ENCODE results near the gene RBKS. TPM values are rescaled to one million over a fixed set of nuclear protein-coding genes. Genes with fewer than 3 reads are reported as not detected.

Gene RBKS
- total RNA-seq, 1 donor from 2014 or later, result 0.79 TPM

DNA sequence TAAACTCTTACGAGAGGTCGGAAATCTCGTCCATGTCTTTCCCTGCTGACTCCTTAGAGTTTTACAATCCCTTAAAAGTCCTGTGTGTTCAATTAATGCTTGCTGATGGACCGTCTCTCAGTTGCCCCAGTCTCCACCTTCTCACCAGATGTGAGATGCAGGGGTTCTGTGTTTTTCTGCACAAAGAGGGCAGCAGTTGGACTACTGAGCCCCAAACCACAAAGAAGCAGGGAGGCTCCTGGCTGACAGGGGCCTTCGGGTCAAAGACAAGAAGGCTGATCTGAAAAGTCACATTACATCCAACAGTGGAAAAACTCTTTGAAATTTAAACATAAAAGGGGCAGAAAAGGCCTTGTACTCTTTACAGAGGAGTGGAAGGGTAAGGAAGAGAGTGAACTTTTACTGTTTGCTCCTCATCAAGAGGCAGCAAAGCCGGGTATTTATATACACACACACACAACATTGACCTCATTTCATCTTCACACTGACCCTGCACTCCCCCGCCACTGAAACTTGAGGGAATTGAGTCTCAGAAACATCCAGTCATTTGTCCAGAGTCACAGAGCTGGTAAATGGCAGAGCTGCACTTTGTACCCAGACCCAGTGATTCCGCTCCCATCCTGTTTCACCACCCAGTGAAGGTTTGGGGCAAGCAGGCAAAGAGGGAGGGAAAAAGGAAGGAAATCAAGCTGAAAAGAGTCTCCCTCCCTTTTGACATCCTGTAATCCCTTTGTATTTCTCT is 94.9 kb downstream of the RBKS start:
- no peaks in the 10 kb centered on the region for H3K36me3 ChIP-seq (ENCODE audit: control insufficient read depth, insufficient read depth, low read length)
- TF ChIP-seq, protein P1, sequence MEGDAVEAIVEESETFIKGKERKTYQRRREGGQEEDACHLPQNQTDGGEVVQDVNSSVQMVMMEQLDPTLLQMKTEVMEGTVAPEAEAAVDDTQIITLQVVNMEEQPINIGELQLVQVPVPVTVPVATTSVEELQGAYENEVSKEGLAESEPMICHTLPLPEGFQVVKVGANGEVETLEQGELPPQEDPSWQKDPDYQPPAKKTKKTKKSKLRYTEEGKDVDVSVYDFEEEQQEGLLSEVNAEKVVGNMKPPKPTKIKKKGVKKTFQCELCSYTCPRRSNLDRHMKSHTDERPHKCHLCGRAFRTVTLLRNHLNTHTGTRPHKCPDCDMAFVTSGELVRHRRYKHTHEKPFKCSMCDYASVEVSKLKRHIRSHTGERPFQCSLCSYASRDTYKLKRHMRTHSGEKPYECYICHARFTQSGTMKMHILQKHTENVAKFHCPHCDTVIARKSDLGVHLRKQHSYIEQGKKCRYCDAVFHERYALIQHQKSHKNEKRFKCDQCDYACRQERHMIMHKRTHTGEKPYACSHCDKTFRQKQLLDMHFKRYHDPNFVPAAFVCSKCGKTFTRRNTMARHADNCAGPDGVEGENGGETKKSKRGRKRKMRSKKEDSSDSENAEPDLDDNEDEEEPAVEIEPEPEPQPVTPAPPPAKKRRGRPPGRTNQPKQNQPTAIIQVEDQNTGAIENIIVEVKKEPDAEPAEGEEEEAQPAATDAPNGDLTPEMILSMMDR (IDR thresholded peaks at IDR 0.05; ENCODE audit: insufficient read depth, low read length, severe bottlenecking), result no peak
- FAIRE-seq (no peak), DNase-seq (ENCODE audit: low read depth) (no peak)
- H3K4me3 ChIP-seq (ENCODE audit: low read depth, low read length), result no peak overlapping the region
- H3K27me3 ChIP-seq (ENCODE audit: control insufficient read depth, insufficient read depth, low read length), result no peaks in the 10 kb centered on the region

DNA sequence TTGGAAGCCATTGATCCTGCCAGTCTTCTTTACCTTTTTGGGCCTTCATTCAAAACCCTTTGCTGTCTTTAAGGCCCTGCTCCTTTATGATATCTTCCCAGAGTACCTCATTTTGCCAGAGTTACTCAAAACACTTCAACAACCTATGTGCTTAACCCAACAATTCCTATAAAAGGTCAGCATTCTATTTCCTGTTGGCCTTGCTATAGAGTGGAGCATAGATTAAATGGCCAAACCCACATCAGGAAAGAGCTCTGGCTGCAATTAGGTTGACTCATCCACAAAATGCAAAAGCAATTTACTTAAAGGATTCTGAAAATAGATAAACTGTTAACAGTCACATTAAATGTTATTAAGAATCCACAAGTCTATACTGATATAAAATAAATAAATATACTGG is 97.4 kb downstream of the RBKS start:
- FAIRE-seq (no peak), DNase-seq (ENCODE audit: low read depth) (peak; percentile 47)
- no peak overlapping the region for H3K4me3 ChIP-seq (ENCODE audit: low read depth, low read length)
- H3K36me3 ChIP-seq (ENCODE audit: control insufficient read depth, insufficient read depth, low read length), result no peaks in the 10 kb centered on the region
- H3K27me3 ChIP-seq (ENCODE audit: control insufficient read depth, insufficient read depth, low read length), result no peaks in the 10 kb centered on the region
- TF ChIP-seq, protein P1 (IDR thresholded peaks at IDR 0.05; ENCODE audit: insufficient read depth, low read length, severe bottlenecking), result no peak

DNA sequence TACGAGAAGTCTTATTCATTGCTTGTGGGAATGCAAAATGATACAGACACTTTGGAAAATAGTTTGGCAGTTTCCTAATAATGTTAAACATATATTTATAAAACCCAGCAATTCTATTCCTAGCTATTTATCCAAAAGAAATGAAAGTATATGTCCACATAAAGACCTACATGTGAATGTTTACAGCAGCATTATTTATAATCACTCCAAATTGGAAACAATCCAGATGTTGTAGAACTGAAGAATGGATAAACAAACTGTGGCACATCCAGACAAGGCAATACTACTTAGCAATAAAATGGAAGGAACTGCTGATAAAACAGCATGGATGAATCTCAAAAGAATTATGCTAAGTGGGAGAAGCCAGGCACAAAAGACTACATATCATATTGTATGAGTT is 99.4 kb downstream of the RBKS start:
- TF ChIP-seq, protein P1 (IDR thresholded peaks at IDR 0.05; ENCODE audit: insufficient read depth, low read length, severe bottlenecking), result no peak
- Histone ChIP-seq H3K27me3 (ENCODE audit: control insufficient read depth, insufficient read depth, low read length) (no peaks in the 10 kb centered on the region), H3K36me3 (ENCODE audit: control insufficient read depth, insufficient read depth, low read length) (no peaks in the 10 kb centered on the region), H3K4me3 (ENCODE audit: low read depth, low read length) (no peak overlapping the region)
- no peak for FAIRE-seq
- no peak for DNase-seq (ENCODE audit: low read depth)

DNA sequence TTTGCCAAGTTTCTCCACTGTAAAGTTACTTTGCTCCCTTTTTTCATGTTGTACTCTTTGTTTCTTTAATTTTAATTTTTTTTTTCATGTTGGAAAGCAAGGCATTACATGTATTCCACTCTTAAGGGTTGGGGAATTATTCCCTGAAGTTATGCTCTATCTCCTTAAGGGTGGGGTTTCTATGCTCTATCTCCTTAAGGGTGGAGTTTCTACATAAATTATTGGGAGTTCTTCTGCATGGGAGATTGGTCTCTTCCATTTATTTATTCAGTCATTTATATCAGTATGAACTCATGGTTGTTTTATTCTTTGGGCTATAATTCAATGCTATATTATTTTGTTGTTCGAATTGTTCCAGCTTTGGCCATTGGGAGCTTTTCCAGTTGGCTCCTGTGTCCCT is 107.5 kb downstream of the RBKS start:
- DNase-seq (ENCODE audit: low read depth), result no peak
- H3K4me3 ChIP-seq (ENCODE audit: low read depth, low read length), result no peak overlapping the region
- TF ChIP-seq, protein P1 (IDR thresholded peaks at IDR 0.05; ENCODE audit: insufficient read depth, low read length, severe bottlenecking), result no peak
- H3K36me3 ChIP-seq (ENCODE audit: control insufficient read depth, insufficient read depth, low read length), result no peaks in the 10 kb centered on the region
- no peaks in the 10 kb centered on the region for H3K27me3 ChIP-seq (ENCODE audit: control insufficient read depth, insufficient read depth, low read length)
- no peak for FAIRE-seq

DNA sequence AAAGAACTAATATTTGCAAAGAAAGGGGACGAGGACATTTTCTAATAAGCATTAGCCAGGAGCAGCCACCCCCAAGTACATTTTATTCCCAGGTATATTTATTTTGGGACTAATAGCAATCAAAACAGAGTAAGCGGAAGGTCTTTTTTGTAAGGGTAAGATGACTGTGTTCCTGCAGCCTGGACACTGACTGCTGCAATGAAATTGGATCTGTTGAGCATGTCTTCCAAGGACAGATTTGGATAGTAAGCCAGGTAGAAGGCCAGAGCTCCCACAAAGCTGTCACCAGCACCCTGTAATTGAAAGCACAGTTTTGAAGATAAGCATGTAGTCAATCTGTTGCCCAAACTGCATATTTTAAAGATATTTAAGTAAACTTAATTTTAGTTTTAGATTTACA is 108.7 kb downstream of the RBKS start:
- H3K36me3 ChIP-seq (ENCODE audit: control insufficient read depth, insufficient read depth, low read length), result peaks cover 1% of the 10 kb centered on the region
- FAIRE-seq (no peak), DNase-seq (ENCODE audit: low read depth) (no peak)
- H3K4me3 ChIP-seq (ENCODE audit: low read depth, low read length), result no peak overlapping the region
- H3K27me3 ChIP-seq (ENCODE audit: control insufficient read depth, insufficient read depth, low read length), result no peaks in the 10 kb centered on the region
- TF ChIP-seq, protein P1 (IDR thresholded peaks at IDR 0.05; ENCODE audit: insufficient read depth, low read length, severe bottlenecking), result no peak

All from bronchial epithelial cell (primary cell).